NCI-H1417 treated with DMSO at 0.1 percent for 48 hours (cell line): ENCODE data around the gene CCHCR1.
"Not testable (repeated sequence)": the region's sequence is repeated elsewhere in the genome, so short reads cannot be mapped to it uniquely, and the experiment has no call there.

Experiments used
- DNase-seq: peaks from one replicate; lab custom pipeline; 2025; lab: John Stamatoyannopoulos, UW

Gene CCHCR1

GRCh38 chr6:31180500-31180899, 22.9 kb upstream of the CCHCR1 start:
- DNase-seq: no peak

GRCh38 chr6:31179896-31180295, 22.3 kb upstream of the CCHCR1 start:
- DNase-seq: no peak

GRCh38 chr6:31179042-31179386, 21.4 kb upstream of the CCHCR1 start:
- no peak for DNase-seq

GRCh38 chr6:31178143-31179041, 20.8 kb upstream of the CCHCR1 start:
- DNase-seq: no peak

GRCh38 chr6:31175971-31176370, 18.4 kb upstream of the CCHCR1 start:
- DNase-seq: no peak

GRCh38 chr6:31174378-31174777, 16.8 kb upstream of the CCHCR1 start:
- DNase-seq: no peak

- no peak for DNase-seq
Measured at GRCh38 chr6:31173406-31173805, 15.8 kb upstream of the CCHCR1 start.

GRCh38 chr6:31172973-31173384, 15.4 kb upstream of the CCHCR1 start:
- no peak for DNase-seq

GRCh38 chr6:31171931-31172905, 14.6 kb upstream of the CCHCR1 start:
- no peak for DNase-seq

- DNase-seq: no peak
Measured at GRCh38 chr6:31170987-31171671, 13.5 kb upstream of the CCHCR1 start.

- DNase-seq: no peak
Measured at GRCh38 chr6:31170600-31170881, 12.9 kb upstream of the CCHCR1 start, which contains the start of gene POU5F1. POU5F1 (minus strand) TSS chr6:31170682; CDS start chr6:31170620, 62 bp downstream.

- not testable (repeated sequence) for DNase-seq
Measured at GRCh38 chr6:31169858-31170599, 12.4 kb upstream of the CCHCR1 start.

GRCh38 chr6:31169123-31169857, 11.7 kb upstream of the CCHCR1 start:
- no peak for DNase-seq

GRCh38 chr6:31168606-31169005, 11.0 kb upstream of the CCHCR1 start:
- DNase-seq: no peak

- no peak for DNase-seq
Measured at GRCh38 chr6:31165986-31166385, 8.4 kb upstream of the CCHCR1 start.

- DNase-seq: not testable (repeated sequence)
Measured at GRCh38 chr6:31165064-31165832, 7.6 kb upstream of the CCHCR1 start.

- DNase-seq: not testable (repeated sequence)
Measured at GRCh38 chr6:31164475-31165063, 7.0 kb upstream of the CCHCR1 start.

GRCh38 chr6:31163922-31164321, 6.3 kb upstream of the CCHCR1 start:
- no peak for DNase-seq

- no peak for DNase-seq
Measured at GRCh38 chr6:31162463-31163165, 5.0 kb upstream of the CCHCR1 start.
